ENCODE measurements around the gene DACT2. TPM values are rescaled to one million over a fixed set of nuclear protein-coding genes. Genes with fewer than 3 reads are reported as not detected.
A peak's percentile ranks its signal among the peaks of the same experiment; 100 is the strongest.
"Not testable (repeated sequence)": the region's sequence is repeated elsewhere in the genome, so short reads cannot be mapped to it uniquely, and the experiment has no call there.

Gene DACT2
- total RNA-seq, 1 donor from 2014 or later, result 0.92 TPM

DNA sequence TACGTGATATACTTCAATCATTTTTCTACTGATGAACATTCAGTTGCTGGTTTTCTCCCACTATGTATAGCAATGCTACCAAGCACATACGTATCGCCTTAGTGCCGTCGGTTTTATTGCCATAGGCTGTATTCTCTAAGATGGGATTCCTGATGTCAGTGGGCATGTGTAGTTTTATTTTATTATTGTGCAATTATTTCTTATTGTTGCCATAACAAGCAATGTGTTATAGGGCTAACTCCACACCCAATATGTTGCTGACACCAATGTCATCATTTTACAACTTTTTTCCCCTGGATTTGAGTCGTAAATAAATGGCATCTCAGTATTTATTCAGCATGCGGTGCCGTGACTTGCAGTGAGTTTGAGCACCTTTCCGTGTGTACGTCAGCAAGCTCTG, 10.8 kb upstream of the DACT2 start:
- intact Hi-C loops (cut with micrococcal nuclease), result no loop called here
- DNase-seq (no peak), ATAC-seq (no peak)

DNA sequence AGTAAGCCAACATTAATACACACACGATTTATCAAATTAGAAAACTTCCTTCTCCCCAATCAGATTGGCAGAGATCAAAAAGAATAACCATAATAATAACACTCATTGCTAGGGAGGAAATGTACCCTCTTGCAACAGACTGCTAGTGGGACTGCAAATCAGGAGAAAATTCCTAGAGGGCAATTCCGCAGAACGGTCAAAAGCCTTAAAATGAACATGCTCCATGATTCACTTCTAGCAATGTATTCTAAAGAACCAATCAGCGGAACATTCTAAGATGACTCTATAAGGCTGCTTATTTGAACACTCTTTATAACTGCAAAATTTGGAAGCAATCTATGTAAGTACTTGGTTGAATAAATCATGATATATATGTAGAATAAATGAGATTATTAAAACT, 8.5 kb upstream of the DACT2 start:
- intact Hi-C loops (cut with micrococcal nuclease), result no loop called here
- no peak for DNase-seq

DNA sequence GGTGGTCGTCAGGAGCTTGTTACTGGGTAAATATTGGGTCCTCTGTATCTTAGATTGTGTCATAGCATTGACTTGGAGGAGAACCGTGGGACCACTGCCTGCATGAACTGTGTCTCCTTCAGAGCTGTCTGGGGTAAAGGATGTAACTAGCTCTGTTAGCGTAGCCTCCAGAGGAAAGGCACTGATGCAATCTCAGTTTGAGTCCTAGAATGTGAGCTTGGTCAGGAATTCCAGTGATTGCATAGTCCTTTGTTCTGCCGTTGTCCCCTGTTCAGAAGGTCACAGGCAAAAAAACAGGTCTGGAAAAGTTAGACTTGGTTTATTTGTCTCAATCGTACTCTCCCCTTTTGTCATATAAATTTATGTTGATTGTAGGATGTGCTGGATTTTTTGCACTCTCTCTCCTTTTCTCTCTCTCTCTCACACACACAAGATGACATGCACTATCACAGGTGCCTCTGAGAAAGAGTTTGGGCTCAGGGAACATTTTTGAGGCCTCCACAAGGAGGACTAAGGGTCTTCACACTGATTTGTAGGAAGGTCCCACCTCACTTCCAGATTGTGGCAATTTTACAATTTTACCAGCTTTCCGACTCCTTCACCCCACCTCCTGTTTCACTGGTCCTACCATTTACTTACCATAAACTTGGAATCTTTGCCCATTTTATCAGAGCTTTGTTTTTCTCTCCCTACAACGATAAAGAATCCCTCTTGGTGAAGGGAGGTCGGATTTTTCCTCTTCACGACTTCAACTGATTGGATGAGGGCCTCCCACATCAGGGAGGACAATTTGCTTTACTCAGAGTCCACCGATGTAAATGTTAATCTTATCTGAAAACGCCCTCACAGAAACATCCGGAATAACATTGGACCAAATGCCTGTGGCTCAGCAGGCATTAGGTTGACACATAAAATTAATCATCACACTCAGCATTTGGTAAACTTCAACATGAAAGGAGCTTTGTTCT, 7.0 kb upstream of the DACT2 start:
- intact Hi-C loops (cut with micrococcal nuclease), result no loop called here
- no peak for DNase-seq
- peak; percentile 89 for ATAC-seq

More for the DNA sequence above, 8.5 kb upstream of the DACT2 start:
- ATAC-seq, result no peak

DNA sequence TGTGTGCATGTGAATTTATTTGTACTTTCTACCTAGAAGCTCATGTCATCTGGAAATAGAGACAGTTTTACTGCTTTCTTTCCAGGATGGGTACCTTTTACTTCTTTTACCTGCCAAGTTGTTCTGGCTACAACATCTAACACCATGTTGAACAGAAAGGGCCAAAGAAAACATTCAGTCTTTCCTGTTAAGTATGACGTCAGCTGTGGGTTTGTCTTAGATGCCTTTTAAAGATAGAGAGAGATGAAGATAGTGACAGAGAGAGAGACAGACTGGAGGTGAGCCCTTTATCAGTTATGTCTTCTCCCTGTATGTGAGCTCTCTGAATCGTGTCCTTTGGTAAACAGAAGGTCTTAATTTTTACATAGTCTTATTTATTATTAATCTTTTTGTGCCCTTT, 3.4 kb upstream of the DACT2 start:
- DNase-seq (no peak), ATAC-seq (no peak)
- intact Hi-C loops (cut with micrococcal nuclease), result no loop called here

DNA sequence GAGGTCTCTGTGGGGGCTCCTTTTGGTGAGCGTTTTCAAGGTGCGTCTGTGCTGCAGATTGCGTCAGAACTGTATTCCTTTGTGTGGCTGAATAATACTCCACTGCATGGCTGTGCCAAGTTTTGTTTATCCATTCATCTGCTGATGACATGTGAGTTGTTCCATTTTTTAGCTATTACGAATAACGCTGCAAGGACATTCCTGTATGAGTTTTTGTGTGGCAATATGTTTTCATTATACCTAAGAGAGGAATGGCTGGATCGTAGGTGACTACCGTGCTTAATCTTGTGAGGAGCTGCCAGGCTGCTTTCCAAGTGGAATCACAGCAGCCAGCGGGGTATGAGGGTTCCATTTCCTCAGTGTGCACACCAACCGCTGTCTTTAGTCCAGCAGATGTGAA, 1.1 kb upstream of the DACT2 start:
- intact Hi-C loops (cut with micrococcal nuclease), result no loop called here
- no peak for DNase-seq

DNA sequence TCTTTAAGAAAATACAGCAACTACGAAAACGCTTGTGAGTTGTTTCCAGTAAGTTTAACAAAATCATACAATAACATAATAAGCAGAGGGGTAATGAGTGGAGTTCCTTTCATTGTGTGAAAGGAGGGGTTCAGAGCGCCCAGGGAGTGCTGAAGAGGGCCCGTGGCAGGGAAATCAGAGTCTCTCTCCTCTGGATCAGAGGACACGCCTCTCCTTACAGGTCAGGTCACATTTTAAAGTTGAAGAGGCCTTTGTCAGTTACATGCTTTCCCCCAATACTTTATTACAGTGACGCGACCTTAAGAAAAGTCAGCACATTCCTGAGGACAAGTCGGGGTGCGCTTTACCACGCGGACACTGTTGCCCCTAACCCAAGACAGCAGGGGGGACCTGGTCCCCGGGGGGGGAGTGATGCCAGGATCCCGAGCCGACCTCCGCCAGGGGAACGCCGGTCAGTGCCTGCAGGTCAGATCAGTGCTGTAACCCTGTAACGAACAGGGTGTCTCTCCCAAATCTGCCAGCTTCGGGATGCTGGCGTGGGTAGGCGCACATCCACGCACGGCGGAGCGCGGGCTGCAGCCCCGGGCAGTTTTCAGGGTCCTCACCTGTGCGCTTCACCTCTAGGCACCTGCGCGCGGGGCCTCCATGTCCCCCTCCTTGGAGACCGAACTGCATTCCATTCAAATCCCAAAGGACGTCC, 848 bp downstream of the DACT2 start:
- ATAC-seq (no peak), DNase-seq (no peak)
- intact Hi-C loops (cut with micrococcal nuclease), result no loop called here

More for the DNA sequence above, 1.1 kb upstream of the DACT2 start:
- no peak for ATAC-seq

DNA sequence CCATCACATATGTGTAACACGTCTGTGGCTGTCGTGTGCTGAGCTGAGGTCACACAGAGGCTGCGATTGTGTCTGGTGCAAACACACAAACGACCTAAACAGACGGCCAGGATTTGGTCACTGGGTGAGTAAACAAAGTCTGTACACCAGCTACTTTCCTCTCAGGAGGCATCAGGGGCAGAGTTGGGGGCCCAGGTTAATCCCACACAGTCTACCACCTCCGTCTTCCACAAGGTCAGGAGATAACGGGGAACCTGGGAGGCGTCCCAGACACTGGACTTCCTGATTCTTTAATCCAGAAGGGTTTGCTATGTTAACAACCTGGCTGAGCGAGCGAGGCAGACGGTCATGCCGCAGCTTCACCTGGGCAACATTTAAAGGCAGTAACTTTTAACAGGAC, 1.5 kb downstream of the DACT2 start:
- ATAC-seq (no peak), DNase-seq (no peak)
- intact Hi-C loops (cut with micrococcal nuclease), result no loop called here

DNA sequence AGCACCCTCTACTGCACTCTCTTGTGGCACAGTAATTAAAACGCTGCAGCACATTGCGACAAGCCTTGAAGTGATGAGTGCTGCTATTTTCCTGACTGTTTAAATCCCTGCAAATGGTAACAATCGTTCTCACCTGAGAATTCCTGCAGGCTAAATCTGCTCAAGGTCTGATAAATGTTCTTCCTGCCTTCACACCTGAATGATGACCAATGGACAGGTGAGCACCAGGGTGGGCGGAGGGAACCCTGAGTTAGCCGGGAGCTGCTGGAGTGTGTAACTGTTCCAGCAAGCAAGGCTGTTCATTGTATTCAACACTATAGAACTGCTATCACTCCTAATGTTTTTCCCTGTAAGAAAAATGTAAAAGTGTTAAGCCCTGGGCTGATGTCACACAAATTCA, 4.0 kb downstream of the DACT2 start:
- DNase-seq (no peak), ATAC-seq (no peak)
- intact Hi-C loops (cut with micrococcal nuclease), result no loop called here

DNA sequence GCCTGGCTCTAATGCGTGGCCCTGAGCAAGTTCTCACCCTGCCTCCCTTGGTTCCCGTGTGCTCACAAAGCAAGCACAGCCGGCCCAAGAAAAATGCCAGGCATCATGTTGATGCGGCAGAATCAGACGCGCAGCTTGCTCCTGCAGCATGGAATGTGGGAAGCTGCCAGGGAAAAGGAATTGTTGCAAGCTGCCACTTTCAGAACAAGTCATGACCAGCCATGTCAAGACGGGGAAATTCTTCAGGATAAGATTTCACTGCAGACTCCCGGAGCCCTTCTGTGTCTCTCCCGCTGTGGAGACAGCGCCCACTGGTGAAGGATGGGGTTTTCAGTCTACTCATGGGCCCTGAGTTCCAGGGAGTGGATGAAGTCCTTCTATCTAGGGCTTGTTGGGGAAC, 4.6 kb downstream of the DACT2 start:
- intact Hi-C loops (cut with micrococcal nuclease), result no loop called here
- ATAC-seq (peak; percentile 68), DNase-seq (no peak)

DNA sequence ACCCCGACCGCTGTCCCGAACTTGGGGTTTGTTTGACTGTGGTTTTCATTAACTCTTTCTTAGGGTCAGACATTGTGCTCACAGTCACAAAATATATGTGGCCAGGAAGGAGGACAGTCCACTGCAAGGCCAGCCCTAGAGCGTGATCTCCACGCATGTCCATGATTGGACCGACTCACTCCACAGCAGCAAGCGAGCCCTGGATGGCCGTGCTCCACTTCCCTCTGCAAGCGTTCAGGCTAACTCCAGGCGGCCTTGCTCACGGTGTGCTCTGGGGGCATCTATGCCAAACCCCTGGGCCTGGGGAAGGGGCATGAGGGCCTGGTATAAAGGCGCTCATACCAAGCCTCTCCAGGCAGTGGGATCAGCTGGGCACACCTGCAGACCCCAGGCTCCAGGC, 5.6 kb downstream of the DACT2 start:
- peak; percentile 14 for ATAC-seq
- intact Hi-C loops (cut with micrococcal nuclease), result no loop called here
- no peak for DNase-seq

DNA sequence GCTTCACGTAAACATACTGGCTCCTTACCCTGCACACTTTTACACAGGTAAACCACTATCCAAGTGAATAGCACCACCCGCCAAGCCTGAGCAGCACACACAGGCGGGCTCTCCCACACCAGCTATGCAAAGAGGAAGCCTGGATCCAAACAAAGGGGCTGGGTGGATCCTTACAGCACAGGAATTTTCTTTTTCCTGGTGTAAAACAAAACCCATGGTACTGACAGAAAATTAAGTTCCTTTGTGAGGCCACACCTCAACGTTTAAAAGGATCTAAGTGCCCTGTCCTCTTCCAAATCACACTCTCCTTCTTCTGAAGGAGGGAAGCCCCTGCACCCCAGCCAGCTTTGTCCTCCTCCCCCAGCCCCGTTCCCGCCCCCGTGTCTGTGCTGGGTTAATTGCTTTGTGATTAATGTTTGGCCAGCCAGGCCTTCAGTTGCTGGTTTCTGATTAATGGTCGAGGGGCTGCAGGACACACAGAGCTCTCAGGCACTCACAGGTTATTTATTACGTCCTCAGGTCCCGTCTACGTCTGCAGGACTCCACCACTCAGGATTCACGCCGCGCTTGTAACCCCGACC, 6.1 kb downstream of the DACT2 start:
- no peak for DNase-seq

DNA sequence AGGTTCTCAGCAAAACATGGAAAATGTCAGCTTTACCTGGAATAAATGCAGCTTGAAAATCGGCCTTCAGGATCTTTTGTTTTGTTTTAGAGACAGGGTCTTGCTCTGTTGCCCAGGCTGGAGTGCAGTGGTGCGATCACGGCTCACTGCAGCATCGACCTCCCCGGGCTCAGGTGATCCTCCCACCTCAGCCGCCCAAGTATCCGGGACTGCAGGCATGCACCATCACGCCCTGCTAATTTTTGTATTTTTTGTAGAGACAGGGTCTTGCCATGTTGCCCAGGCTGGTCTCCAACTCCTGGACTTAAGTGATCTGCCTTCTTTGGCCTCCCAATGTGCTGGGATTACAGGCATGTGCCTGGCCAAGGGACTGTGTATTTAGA, 7.5 kb downstream of the DACT2 start:
- ATAC-seq; intact Hi-C loops (cut with micrococcal nuclease); DNase-seq: not testable (repeated sequence)

More for the DNA sequence above, 6.1 kb downstream of the DACT2 start:
- no peak for ATAC-seq
- intact Hi-C loops (cut with micrococcal nuclease), result no loop called here

DNA sequence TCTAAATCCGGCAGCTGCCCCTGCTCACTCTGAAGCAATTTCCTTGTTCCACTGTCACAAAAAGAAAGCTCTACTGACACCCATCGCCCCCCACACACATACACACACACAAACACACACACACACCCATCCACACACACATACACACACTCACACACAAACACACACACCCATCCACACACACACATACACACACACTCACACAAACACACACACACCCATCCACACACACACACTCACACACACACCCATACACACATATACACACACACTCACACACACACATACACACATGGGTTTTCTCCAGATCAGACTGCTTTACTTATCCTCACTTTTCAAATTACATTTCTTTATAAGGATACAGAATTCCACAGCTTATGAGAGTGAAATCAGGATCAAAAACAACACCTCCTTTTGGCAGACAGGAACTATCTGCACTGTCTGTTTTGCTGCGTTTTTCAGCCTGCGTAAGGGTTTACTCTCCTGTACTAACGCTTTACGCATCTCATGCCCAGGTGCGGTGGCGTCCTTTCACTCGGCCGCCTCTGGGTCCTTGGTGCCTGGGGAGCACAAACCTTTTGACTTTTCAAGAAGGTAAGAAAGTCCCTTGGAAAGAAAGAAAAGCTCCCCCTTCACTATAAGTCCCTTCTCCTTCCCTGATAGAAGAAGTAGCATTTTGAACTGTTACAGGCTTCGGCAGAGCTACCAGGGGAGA, 8.0 kb downstream of the DACT2 start:
- no peak for ATAC-seq
- no peak for DNase-seq
- intact Hi-C loops (cut with micrococcal nuclease), result no loop called here

DNA sequence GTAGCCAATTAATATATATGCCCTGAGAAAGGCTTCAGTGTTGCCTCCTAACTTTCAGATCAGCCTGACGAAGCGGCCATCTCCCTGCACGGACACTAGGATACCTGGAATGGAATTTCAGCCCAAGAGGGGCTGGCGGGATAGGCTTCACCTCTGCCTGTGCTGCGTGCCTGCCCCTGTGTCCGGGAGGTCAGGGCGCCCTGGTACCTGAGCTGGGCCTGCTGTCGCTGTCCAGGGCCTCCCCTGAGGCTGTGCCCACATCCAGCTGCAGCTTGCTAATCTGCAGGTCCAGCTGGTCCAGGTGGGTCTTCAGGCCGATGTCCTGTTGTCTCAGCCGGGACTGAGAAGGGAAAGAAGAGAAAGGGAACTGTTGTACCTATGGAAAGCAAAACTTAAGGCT, 8.6 kb downstream of the DACT2 start:
- intact Hi-C loops (cut with micrococcal nuclease), result no loop called here

DNA sequence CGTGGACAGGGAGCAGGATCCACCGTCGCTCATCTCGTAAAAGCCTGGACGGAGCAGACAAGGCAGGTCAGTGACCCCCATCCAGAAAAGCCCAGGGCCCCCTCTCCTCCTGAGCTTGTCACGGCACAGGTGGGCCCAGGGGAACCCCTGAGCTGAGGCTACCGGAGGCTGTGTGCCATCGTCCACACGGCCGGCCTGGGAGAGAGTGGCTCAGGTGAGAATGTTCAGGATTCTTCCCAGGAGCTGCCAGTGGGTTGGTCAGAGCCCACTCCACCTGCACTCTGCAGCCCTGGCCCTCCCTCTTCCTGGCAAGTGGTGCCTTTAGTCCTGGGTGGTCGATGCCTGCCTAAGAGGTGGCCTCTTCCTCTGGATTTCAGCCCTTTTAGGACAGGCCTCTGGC, 9.2 kb downstream of the DACT2 start:
- intact Hi-C loops (cut with micrococcal nuclease), result no loop called here
- DNase-seq (no peak), ATAC-seq (no peak)

More for the DNA sequence above, 8.6 kb downstream of the DACT2 start:
- DNase-seq (no peak), ATAC-seq (no peak)

DNA sequence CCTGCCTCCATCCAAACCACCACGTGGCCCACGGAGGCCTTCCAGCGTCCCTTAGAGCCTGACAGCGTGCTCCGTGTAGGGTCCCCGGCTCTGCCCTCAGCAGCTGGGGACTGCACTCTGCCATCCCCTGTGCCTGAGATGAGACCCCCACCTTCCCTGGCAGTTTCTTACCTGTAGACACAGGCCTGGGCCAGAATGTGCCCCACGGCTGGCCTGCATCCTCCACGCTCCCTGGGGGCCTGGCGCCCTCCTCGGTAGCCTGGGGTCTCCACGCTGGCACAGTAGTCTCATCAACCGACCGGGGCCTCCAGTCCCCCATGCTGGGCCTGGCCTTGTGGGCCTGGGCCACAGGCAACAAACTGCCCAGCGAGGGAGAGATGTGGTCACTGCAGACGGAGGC, 9.6 kb downstream of the DACT2 start:
- no peak for DNase-seq
- no peak for ATAC-seq
- intact Hi-C loops (cut with micrococcal nuclease), result no loop called here

DNA sequence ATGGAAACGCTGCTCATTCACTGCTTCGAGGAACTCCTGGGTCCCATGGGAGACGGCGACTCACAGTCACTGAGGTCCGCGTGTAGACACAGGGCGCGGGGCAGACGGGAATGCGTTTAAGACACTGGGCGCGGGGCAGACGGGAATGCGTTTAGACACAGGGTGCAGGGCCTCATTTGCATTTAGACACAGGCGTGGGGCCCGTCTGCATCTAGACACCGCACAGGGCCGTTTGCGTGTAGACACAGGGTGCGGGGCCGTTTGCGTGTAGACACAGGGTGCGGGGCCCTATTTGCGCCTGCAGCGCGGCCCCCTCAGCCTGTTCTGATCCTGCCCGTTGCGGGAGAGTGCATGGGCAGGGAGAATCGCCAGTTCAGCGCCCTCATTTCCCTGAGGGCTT, 10.4 kb downstream of the DACT2 start:
- ATAC-seq (no peak), DNase-seq (no peak)
- intact Hi-C loops (cut with micrococcal nuclease), result no loop called here

DNA sequence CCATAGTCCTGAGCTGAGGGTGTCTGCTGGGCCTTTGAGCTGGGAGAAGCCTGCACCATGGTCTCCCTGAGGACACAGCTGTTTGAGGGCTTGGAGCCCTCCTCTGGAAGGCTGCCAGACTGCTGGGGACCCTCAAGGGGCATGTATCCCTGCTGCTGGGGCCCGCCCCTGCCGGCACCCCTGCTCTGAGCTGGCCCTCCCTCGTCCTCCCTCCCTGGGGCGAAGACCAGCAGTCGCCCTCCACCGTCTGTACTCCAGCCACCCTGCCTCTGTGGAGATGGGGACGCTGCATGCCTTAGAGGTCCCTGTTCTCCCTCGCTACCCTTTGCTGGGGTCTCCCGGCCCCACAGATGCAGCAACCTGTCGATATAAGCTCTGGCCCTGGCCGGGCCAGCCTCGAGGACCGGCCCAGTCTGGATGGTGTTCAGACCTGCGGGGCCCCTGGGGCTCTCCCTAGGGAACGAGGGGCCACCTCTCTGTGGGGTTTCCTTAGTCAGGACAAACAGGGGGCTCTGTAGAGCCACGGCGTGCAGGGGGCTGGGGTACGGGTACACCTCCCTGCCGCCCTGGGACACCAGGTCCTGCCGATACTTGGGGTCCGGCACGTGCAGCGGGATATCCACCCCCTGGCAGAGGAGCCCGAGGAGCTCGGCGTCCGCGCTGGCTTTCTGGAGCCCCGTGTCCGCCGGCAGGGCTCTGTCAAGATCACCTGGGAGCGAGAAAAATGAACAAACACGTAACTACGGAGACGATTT, 11.0 kb downstream of the DACT2 start:
- intact Hi-C loops (cut with micrococcal nuclease), result no loop called here
- no peak for DNase-seq
- no peak for ATAC-seq

DNA sequence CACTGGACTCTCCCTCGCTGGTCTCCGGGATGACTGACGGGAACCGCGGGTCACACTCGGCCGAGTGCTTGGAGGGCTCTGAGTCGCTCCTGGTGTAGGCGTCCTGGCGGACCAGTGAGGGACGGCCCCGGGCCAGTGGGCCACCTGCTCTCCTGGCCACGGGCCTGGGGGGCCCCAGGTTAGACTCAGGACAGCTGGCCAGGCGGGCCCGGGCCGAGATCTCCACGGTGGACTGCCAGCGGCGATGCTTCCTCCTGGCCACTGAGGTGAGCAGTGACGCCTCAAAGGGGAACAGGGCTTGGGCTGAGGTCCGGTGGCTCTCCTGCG, 11.9 kb downstream of the DACT2 start:
- intact Hi-C loops (cut with micrococcal nuclease), result no loop called here
- no peak for ATAC-seq

More for the DNA sequence above, 11.9 kb downstream of the DACT2 start:
- DNase-seq, result no peak

Data from left ventricle myocardium superior (tissue), 1 donor.